ENCODE data around the gene TPGS2. TPM values are rescaled to one million over a fixed set of nuclear protein-coding genes. Genes with fewer than 3 reads are reported as not detected.

Gene TPGS2
- polyA plus RNA-seq, 1 donor from 2014 or later, result 217 TPM

GRCh38 chr18:36850527-36851201 lies 21.9 kb upstream of the TPGS2 start:
- no peaks in the 10 kb centered on the region for H3K36me3 ChIP-seq (ENCODE audit: insufficient read depth, low read length)
- no peak overlapping the region for H2AFZ ChIP-seq (ENCODE audit: low read depth, low read length)
- no peaks in the 10 kb centered on the region for H3K27me3 ChIP-seq (ENCODE audit: insufficient read depth, low read depth, low read length)
- H3K79me2 ChIP-seq (replicated peaks; ENCODE audit: insufficient read depth, low read length), result no peaks in the 10 kb centered on the region
- H3K9ac ChIP-seq (ENCODE audit: low read length), result no peak overlapping the region
- H3F3A ChIP-seq (ENCODE audit: insufficient read depth, low read length, poor library complexity, severe bottlenecking), result no peaks in the 10 kb centered on the region
- no peak overlapping the region for H3K4me2 ChIP-seq (ENCODE audit: low read length)
- TF ChIP-seq MXI1 (conservative IDR thresholded peaks at IDR 0.05; ENCODE audit: poor library complexity, severe bottlenecking), result no peak
- no peak for TF ChIP-seq CTCF (IDR thresholded peaks at IDR 0.05; ENCODE audit: poor library complexity, severe bottlenecking)
- TF ChIP-seq POLR2AphosphoS5 (IDR thresholded peaks at IDR 0.05), result no peak
- no peak for TF ChIP-seq EP300 (conservative IDR thresholded peaks at IDR 0.05; ENCODE audit: poor library complexity, severe bottlenecking)
- TF ChIP-seq TAF1 (IDR thresholded peaks at IDR 0.05; ENCODE audit: low read depth), result no peak
- TF ChIP-seq RAD21 (conservative IDR thresholded peaks at IDR 0.05), result no peak
- no peak for TF ChIP-seq EZH2 (IDR thresholded peaks at IDR 0.05; ENCODE audit: borderline replicate concordance, insufficient read depth, low read length, poor library complexity, severe bottlenecking)
- no peak for TF ChIP-seq REST (IDR thresholded peaks at IDR 0.05; ENCODE audit: borderline replicate concordance)
- TF ChIP-seq SMC3 (conservative IDR thresholded peaks at IDR 0.05; ENCODE audit: poor library complexity), result no peak
- H3K9me2 ChIP-seq (ENCODE audit: insufficient read depth, low read length), result no peaks in the 10 kb centered on the region
- no peak overlapping the region for H3K27ac ChIP-seq (ENCODE audit: low read length)
- H3K9me3 ChIP-seq (ENCODE audit: low read length), result no peaks in the 10 kb centered on the region
- H3K4me3 ChIP-seq (ENCODE audit: low read length), result no peak overlapping the region
- H4K20me1 ChIP-seq (ENCODE audit: insufficient read depth), result no peaks in the 10 kb centered on the region

- Histone ChIP-seq H3K4me3 (ENCODE audit: low read length) (no peak overlapping the region), H3K27me3 (ENCODE audit: insufficient read depth, low read depth, low read length) (no peaks in the 10 kb centered on the region), H4K20me1 (ENCODE audit: insufficient read depth) (no peaks in the 10 kb centered on the region)
Observed at GRCh38 chr18:36849288-36850006, 20.6 kb upstream of the TPGS2 start.

More at GRCh38 chr18:36849288-36850006, 20.6 kb upstream of the TPGS2 start:
- Histone ChIP-seq H3K9ac (ENCODE audit: low read length) (no peak overlapping the region), H3K27ac (ENCODE audit: low read length) (no peak overlapping the region), H2AFZ (ENCODE audit: low read depth, low read length) (no peak overlapping the region), H3K9me2 (ENCODE audit: insufficient read depth, low read length) (no peaks in the 10 kb centered on the region), H3F3A (ENCODE audit: insufficient read depth, low read length, poor library complexity, severe bottlenecking) (no peaks in the 10 kb centered on the region), H3K79me2 (replicated peaks; ENCODE audit: insufficient read depth, low read length) (no peaks in the 10 kb centered on the region), H3K36me3 (ENCODE audit: insufficient read depth, low read length) (no peaks in the 10 kb centered on the region), H3K9me3 (ENCODE audit: low read length) (no peaks in the 10 kb centered on the region), H3K4me2 (ENCODE audit: low read length) (no peak overlapping the region)
- TF ChIP-seq MXI1 (conservative IDR thresholded peaks at IDR 0.05; ENCODE audit: poor library complexity, severe bottlenecking) (no peak), POLR2AphosphoS5 (IDR thresholded peaks at IDR 0.05) (no peak), EP300 (conservative IDR thresholded peaks at IDR 0.05; ENCODE audit: poor library complexity, severe bottlenecking) (no peak), RAD21 (conservative IDR thresholded peaks at IDR 0.05) (no peak), TAF1 (IDR thresholded peaks at IDR 0.05; ENCODE audit: low read depth) (no peak), CTCF (IDR thresholded peaks at IDR 0.05; ENCODE audit: poor library complexity, severe bottlenecking) (no peak)

Data from neural cell (in vitro differentiated cells).